RWPE2 (cell line): Measurements from ENCODE around the gene PRKCI.
"Not testable (repeated sequence)": the region's sequence is repeated elsewhere in the genome, so short reads cannot be mapped to it uniquely, and the experiment has no call there.

Experiments used
- ATAC-seq: fragments of 200-7000 bp; cut with Tn5 transposase; 3 replicates; pipeline ENCODE4 v1.9.1; 2021; ENCODE audit warnings: low read depth
- DNase-seq: peaks from one replicate; pipeline ENCODE4 v3.0.0-alpha.2; 2020; ENCODE audit warnings: low spot score
- H3K27ac ChIP-seq: fragments of 450-650 bp; 2 replicates; pipeline ENCODE4 v1.5.1; 2017; ENCODE audit warnings: mild to moderate bottlenecking; ENCODE audit not compliant: poor library complexity, severe bottlenecking
- H3K27me3 ChIP-seq: fragments of 250-450 bp; sonication (Bioruptor Pico); 2 replicates; pipeline ENCODE4 v1.5.1; 2021; ENCODE audit warnings: mild to moderate bottlenecking, moderate library complexity; ENCODE audit not compliant: insufficient read depth, poor library complexity, severe bottlenecking
- H3K36me3 ChIP-seq: fragments of 250-450 bp; sonication (Bioruptor Pico); 2 replicates; pipeline ENCODE4 v1.5.1; 2020; ENCODE audit warnings: low read depth, mild to moderate bottlenecking, moderate library complexity
- H3K4me1 ChIP-seq: fragments of 250-450 bp; sonication (Bioruptor Pico); 2 replicates; pipeline ENCODE4 v1.5.1; 2021; ENCODE audit warnings: mild to moderate bottlenecking, moderate library complexity; ENCODE audit not compliant: insufficient read depth, poor library complexity, severe bottlenecking
- H3K4me3 ChIP-seq: fragments of 250-450 bp; sonication (Bioruptor Pico); 2 replicates; pipeline ENCODE4 v1.5.1; 2021; ENCODE audit warnings: mild to moderate bottlenecking, moderate library complexity; ENCODE audit not compliant: severe bottlenecking
- H3K9me3 ChIP-seq: fragments of 250-450 bp; sonication (Bioruptor Pico); 2 replicates; pipeline ENCODE4 v1.5.1; 2021; ENCODE audit warnings: mild to moderate bottlenecking, moderate library complexity; ENCODE audit not compliant: severe bottlenecking
- TF ChIP-seq, protein P1 (sequence below): fragments of 450-650 bp; IDR thresholded peaks from one replicate; pipeline ENCODE4 v1.5.1; 2017; ENCODE audit warnings: mild to moderate bottlenecking, moderate library complexity; ENCODE audit not compliant: poor library complexity, severe bottlenecking

The PRKCI gene

DNA sequence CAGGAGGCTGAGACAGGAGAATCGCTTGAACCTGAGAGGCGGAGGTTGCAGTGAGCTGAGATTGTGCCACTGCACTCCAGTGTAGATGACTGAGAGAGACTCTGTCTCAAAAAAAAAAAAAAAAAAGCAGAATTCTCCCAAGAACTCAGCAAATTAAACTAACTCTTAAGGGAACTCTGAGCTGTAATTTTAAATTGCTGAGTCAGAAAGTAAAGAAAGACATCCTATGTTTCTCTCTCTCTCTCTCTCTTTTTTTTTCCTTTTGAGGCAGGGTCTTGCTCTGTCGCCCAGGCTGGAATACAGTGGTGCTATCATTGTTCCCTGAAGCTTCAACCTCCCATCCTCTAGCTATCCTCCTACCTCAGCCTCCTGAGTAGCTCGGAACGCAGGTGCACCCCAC, 20.7 kb upstream of the PRKCI start:
- Histone ChIP-seq H3K36me3 (no peaks in the 10 kb centered on the region), H3K4me1 (peaks cover 9% of the 10 kb centered on the region), H3K4me3 (no peak overlapping the region), H3K27me3 (no peaks in the 10 kb centered on the region), H3K27ac (no peak overlapping the region), H3K9me3 (no peaks in the 10 kb centered on the region)
- TF ChIP-seq, protein P1, sequence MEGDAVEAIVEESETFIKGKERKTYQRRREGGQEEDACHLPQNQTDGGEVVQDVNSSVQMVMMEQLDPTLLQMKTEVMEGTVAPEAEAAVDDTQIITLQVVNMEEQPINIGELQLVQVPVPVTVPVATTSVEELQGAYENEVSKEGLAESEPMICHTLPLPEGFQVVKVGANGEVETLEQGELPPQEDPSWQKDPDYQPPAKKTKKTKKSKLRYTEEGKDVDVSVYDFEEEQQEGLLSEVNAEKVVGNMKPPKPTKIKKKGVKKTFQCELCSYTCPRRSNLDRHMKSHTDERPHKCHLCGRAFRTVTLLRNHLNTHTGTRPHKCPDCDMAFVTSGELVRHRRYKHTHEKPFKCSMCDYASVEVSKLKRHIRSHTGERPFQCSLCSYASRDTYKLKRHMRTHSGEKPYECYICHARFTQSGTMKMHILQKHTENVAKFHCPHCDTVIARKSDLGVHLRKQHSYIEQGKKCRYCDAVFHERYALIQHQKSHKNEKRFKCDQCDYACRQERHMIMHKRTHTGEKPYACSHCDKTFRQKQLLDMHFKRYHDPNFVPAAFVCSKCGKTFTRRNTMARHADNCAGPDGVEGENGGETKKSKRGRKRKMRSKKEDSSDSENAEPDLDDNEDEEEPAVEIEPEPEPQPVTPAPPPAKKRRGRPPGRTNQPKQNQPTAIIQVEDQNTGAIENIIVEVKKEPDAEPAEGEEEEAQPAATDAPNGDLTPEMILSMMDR = no peak
- DNase-seq = no peak
- no peak for ATAC-seq

DNA sequence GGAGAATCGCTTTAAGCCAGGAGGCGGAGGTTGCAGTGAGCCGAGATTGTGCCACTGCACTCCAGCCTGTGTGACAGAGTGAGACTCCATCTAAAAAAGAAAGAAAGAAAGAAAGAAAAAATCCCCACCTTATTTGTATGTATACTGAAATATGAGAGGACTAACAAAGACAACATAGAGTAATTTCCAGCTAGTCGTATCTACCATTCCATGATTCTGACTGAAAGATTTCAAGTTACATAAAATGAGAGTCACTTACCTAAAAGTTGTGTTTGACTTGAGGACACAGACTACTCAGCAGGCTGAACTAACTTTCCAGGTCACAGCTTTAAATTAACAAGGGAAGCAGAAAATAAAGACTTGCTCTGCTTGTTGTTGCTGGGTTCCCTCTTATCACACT, 18.8 kb upstream of the PRKCI start:
- H3K27ac ChIP-seq = no peak overlapping the region
- no peaks in the 10 kb centered on the region for H3K9me3 ChIP-seq
- H3K27me3 ChIP-seq = no peaks in the 10 kb centered on the region
- TF ChIP-seq, protein P1 = no peak
- ATAC-seq (no peak), DNase-seq (no peak)
- H3K36me3 ChIP-seq = no peaks in the 10 kb centered on the region
- H3K4me1 ChIP-seq = no peaks in the 10 kb centered on the region
- no peak overlapping the region for H3K4me3 ChIP-seq

DNA sequence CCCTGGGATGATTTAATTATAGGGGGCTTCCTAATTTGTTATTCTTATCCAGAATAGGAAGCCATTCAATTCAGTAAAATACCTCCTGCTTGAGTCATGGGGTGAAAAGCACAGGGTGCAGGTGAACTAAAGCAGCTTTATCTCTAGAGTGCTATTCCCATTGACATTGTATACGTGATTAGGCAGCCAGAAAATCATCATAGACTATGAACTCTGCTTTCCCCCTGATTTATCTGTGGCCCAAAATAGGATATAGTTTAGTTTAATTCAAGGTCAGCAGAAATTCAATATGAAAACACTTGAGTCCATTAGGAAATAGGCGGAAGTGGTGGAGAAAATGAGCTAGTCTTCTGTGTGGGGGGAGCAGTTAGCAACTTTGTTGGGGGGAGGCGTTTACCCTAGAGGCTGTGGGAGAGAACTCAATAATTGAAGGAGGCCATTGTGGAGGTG, 18.2 kb upstream of the PRKCI start:
- no peaks in the 10 kb centered on the region for H3K27me3 ChIP-seq
- H3K9me3 ChIP-seq = no peaks in the 10 kb centered on the region
- DNase-seq (no peak), ATAC-seq (no peak)
- no peak overlapping the region for H3K4me3 ChIP-seq
- TF ChIP-seq, protein P1 = no peak
- H3K4me1 ChIP-seq = no peaks in the 10 kb centered on the region
- H3K27ac ChIP-seq = no peak overlapping the region
- no peaks in the 10 kb centered on the region for H3K36me3 ChIP-seq

DNA sequence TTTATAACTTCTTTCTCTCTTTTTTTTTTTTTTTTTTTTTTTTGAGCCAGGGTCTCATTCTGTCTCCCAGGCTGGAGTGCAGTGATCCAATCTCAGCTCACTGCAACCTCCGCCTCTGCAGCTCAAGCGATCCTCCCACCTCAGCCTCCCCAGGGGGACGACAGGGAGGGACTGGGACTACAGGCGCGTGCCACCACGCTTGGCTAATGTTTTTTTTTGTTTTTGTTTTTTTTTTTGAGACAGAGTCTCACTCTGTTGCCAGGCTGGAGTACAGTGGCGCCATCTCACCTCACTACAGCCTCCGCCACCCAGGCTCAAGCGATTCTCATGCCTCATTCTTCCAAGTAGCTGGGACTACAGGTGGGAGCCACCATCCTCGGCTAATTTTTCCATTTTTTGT, 17.7 kb upstream of the PRKCI start:
- no peaks in the 10 kb centered on the region for H3K36me3 ChIP-seq
- H3K27ac ChIP-seq = no peak overlapping the region
- TF ChIP-seq, protein P1 = no peak
- no peaks in the 10 kb centered on the region for H3K4me1 ChIP-seq
- DNase-seq (no peak), ATAC-seq (no peak)
- H3K4me3 ChIP-seq = no peak overlapping the region
- H3K9me3 ChIP-seq = no peaks in the 10 kb centered on the region
- H3K27me3 ChIP-seq = no peaks in the 10 kb centered on the region

DNA sequence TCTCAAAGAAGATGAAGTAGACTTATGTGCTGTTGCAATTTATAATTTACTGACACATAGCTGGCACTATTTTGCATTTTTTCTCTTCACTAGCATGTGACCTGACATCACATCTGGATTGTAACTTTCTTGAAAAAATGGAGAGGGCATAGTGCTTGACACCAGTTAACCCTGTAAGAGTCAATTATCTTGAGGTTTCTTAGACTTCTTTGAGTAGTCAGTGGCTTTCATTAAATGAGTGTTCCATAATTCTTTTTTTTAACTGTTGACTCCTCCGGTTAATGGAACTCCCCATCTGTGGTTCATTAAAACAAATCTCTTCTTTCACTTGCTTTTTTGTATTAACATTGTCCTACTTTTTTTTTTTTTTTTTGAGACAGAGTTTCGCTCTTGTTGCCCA, 16.9 kb upstream of the PRKCI start:
- Histone ChIP-seq H3K4me1 (no peaks in the 10 kb centered on the region), H3K27ac (no peak overlapping the region), H3K9me3 (no peaks in the 10 kb centered on the region), H3K4me3 (no peak overlapping the region), H3K36me3 (no peaks in the 10 kb centered on the region), H3K27me3 (no peaks in the 10 kb centered on the region)
- TF ChIP-seq, protein P1 = no peak
- ATAC-seq (no peak), DNase-seq (no peak)

DNA sequence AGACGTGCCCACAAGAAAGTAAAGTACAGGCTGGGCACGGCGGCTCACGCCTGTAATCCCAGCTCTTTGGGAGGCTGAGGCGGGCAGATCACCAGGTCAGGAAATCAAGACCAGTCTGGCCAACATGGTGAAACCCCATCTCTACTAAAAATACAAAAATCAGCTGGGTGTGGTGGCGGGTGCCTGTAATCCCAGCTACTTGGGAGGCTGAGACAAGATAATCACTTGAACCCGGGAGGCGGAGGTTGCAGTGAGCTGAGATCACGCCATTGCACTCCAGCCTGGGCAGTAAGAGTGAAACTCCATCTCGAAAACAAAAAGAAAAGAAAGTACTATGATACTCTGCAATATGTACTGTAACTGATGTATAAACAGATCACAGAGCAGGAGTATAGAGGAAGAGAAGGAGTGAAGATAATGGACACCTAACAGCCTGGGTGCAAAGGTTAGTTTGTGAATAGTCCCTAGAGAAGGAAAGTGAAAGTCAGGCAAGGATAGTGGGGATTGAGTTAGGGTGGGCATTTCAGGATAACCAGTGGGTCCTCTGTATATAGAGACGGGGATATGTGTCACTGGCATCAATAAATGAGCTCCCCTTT, 16.0 kb upstream of the PRKCI start:
- H3K4me1 ChIP-seq, H3K36me3 ChIP-seq, H3K9me3 ChIP-seq, H3K27ac ChIP-seq, H3K27me3 ChIP-seq, H3K4me3 ChIP-seq, DNase-seq, ATAC-seq: not testable (repeated sequence)
